Measurements from ENCODE around the gene UBFD1.

DNA sequence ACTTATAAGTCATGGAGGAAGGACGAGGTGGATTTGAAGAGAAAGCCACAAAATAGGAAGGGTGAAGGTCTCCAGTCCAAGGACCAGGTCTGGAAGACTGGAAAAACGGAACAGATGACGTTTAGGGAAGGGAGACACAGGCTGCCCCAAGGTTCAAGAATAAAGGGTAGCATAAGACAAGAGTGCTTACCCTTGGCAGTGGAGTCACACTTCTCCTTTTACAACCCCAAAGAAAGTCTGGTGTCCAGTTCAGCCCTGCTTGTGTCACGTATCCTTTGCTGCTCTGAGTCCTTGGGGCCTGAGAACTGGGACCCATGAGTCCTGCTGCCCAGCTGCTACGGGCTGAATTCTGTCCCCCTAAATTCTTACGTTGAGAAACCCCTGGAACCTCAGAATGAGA is 34.2 kb upstream of the UBFD1 start:
- no peak for TF ChIP-seq RAD21 (conservative IDR thresholded peaks at IDR 0.05 in 1 of 2, IDR thresholded peaks at IDR 0.05 in 1 of 2)
- TF ChIP-seq, protein P1, sequence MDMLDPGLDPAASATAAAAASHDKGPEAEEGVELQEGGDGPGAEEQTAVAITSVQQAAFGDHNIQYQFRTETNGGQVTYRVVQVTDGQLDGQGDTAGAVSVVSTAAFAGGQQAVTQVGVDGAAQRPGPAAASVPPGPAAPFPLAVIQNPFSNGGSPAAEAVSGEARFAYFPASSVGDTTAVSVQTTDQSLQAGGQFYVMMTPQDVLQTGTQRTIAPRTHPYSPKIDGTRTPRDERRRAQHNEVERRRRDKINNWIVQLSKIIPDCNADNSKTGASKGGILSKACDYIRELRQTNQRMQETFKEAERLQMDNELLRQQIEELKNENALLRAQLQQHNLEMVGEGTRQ (IDR thresholded peaks at IDR 0.05): no peak
- no peak for TF ChIP-seq CBX2 (IDR thresholded peaks at IDR 0.05; ENCODE audit: borderline replicate concordance, low read depth)

Measured in A549 (cell line).